Measurements from ENCODE around the gene SUMO2. TPM values are rescaled to one million over a fixed set of nuclear protein-coding genes. Genes with fewer than 3 reads are reported as not detected.
A peak's percentile ranks its signal among the peaks of the same experiment; 100 is the strongest.

Gene SUMO2
- total and polyA plus RNA-seq, 2 experiments from 2014 or later = 139 to 890 TPM

- Mint-ChIP-seq H3K4me3 (no peak overlapping the region), H3K9me3 (no peaks in the 10 kb centered on the region), H3K36me3 (ENCODE audit: low read depth) (peaks cover 19% of the 10 kb centered on the region; the same call in 2 of the 3 replicates), H3K27me3 (ENCODE audit: insufficient read depth, low read depth, poor library complexity) (peaks cover 7% of the 10 kb centered on the region), H3K4me1 (peaks cover 12% of the 10 kb centered on the region), H3K27ac (no peak overlapping the region)
- Histone ChIP-seq H3K27ac (ENCODE audit: low read depth) (0 out of 2 replicates have a peak overlapping the region, but pooled peaks have one; percentile 72), H2AFZ (no peak overlapping the region), H4K20me1 (replicated peaks; ENCODE audit: insufficient read depth) (peaks cover 7% of the 10 kb centered on the region; the same call in 1 of the 2 replicates), H3F3A (replicated peaks; ENCODE audit: low read depth) (peaks cover 29% of the 10 kb centered on the region), H3K9me2 (ENCODE audit: insufficient read depth) (no peaks in the 10 kb centered on the region), H3K4me3 (no peak overlapping the region), H3K36me3 (ENCODE audit: insufficient read depth) (no peaks in the 10 kb centered on the region; the same call in 1 of the 2 replicates), H3K79me2 (replicated peaks; ENCODE audit: insufficient read depth) (no peaks in the 10 kb centered on the region), H3K4me2 (no peak overlapping the region), H3K27me3 (ENCODE audit: insufficient read depth) (no peaks in the 10 kb centered on the region), H3K4me1 (ENCODE audit: insufficient read depth) (peaks cover 7% of the 10 kb centered on the region)
- ATAC-seq = no peak
- TF ChIP-seq NANOG (IDR thresholded peaks at IDR 0.05; ENCODE audit: borderline replicate concordance) (no peak), JUNB (IDR thresholded peaks at IDR 0.05; ENCODE audit: unreplicated experiment) (no peak), CREB1 (CRISPR knock-in tag; IDR thresholded peaks at IDR 0.05; ENCODE audit: low read depth) (no peak), EZH2 (IDR thresholded peaks at IDR 0.05; ENCODE audit: low read depth, unreplicated experiment) (no peak), EZH2phosphoT487 (IDR thresholded peaks at IDR 0.05; ENCODE audit: unreplicated experiment) (no peak), ZNF331 (CRISPR knock-in tag; IDR thresholded peaks at IDR 0.05; ENCODE audit: low read depth) (no peak), ZNF114 (CRISPR knock-in tag; IDR thresholded peaks at IDR 0.05) (no peak)
- TF ChIP-seq, protein P1, sequence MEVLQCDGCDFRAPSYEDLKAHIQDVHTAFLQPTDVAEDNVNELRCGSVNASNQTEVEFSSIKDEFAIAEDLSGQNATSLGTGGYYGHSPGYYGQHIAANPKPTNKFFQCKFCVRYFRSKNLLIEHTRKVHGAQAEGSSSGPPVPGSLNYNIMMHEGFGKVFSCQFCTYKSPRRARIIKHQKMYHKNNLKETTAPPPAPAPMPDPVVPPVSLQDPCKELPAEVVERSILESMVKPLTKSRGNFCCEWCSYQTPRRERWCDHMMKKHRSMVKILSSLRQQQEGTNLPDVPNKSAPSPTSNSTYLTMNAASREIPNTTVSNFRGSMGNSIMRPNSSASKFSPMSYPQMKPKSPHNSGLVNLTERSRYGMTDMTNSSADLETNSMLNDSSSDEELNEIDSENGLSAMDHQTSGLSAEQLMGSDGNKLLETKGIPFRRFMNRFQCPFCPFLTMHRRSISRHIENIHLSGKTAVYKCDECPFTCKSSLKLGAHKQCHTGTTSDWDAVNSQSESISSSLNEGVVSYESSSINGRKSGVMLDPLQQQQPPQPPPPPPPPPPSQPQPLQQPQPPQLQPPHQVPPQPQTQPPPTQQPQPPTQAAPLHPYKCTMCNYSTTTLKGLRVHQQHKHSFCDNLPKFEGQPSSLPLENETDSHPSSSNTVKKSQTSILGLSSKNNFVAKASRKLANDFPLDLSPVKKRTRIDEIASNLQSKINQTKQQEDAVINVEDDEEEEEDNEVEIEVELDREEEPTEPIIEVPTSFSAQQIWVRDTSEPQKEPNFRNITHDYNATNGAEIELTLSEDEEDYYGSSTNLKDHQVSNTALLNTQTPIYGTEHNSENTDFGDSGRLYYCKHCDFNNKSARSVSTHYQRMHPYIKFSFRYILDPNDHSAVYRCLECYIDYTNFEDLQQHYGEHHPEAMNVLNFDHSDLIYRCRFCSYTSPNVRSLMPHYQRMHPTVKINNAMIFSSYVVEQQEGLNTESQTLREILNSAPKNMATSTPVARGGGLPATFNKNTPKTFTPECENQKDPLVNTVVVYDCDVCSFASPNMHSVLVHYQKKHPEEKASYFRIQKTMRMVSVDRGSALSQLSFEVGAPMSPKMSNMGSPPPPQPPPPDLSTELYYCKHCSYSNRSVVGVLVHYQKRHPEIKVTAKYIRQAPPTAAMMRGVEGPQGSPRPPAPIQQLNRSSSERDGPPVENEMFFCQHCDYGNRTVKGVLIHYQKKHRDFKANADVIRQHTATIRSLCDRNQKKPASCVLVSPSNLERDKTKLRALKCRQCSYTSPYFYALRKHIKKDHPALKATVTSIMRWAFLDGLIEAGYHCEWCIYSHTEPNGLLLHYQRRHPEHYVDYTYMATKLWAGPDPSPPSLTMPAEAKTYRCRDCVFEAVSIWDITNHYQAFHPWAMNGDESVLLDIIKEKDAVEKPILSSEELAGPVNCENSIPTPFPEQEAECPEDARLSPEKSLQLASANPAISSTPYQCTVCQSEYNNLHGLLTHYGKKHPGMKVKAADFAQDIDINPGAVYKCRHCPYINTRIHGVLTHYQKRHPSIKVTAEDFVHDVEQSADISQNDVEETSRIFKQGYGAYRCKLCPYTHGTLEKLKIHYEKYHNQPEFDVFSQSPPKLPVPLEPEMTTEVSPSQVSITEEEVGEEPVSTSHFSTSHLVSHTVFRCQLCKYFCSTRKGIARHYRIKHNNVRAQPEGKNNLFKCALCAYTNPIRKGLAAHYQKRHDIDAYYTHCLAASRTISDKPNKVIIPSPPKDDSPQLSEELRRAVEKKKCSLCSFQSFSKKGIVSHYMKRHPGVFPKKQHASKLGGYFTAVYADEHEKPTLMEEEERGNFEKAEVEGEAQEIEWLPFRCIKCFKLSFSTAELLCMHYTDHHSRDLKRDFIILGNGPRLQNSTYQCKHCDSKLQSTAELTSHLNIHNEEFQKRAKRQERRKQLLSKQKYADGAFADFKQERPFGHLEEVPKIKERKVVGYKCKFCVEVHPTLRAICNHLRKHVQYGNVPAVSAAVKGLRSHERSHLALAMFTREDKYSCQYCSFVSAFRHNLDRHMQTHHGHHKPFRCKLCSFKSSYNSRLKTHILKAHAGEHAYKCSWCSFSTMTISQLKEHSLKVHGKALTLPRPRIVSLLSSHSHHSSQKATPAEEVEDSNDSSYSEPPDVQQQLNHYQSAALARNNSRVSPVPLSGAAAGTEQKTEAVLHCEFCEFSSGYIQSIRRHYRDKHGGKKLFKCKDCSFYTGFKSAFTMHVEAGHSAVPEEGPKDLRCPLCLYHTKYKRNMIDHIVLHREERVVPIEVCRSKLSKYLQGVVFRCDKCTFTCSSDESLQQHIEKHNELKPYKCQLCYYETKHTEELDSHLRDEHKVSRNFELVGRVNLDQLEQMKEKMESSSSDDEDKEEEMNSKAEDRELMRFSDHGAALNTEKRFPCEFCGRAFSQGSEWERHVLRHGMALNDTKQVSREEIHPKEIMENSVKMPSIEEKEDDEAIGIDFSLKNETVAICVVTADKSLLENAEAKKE (CRISPR knock-in tag; IDR thresholded peaks at IDR 0.05) = no peak
- TF ChIP-seq, protein P2, sequence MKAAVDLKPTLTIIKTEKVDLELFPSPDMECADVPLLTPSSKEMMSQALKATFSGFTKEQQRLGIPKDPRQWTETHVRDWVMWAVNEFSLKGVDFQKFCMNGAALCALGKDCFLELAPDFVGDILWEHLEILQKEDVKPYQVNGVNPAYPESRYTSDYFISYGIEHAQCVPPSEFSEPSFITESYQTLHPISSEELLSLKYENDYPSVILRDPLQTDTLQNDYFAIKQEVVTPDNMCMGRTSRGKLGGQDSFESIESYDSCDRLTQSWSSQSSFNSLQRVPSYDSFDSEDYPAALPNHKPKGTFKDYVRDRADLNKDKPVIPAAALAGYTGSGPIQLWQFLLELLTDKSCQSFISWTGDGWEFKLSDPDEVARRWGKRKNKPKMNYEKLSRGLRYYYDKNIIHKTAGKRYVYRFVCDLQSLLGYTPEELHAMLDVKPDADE (IDR thresholded peaks at IDR 0.05) = no peak
- TF ChIP-seq, protein P3, sequence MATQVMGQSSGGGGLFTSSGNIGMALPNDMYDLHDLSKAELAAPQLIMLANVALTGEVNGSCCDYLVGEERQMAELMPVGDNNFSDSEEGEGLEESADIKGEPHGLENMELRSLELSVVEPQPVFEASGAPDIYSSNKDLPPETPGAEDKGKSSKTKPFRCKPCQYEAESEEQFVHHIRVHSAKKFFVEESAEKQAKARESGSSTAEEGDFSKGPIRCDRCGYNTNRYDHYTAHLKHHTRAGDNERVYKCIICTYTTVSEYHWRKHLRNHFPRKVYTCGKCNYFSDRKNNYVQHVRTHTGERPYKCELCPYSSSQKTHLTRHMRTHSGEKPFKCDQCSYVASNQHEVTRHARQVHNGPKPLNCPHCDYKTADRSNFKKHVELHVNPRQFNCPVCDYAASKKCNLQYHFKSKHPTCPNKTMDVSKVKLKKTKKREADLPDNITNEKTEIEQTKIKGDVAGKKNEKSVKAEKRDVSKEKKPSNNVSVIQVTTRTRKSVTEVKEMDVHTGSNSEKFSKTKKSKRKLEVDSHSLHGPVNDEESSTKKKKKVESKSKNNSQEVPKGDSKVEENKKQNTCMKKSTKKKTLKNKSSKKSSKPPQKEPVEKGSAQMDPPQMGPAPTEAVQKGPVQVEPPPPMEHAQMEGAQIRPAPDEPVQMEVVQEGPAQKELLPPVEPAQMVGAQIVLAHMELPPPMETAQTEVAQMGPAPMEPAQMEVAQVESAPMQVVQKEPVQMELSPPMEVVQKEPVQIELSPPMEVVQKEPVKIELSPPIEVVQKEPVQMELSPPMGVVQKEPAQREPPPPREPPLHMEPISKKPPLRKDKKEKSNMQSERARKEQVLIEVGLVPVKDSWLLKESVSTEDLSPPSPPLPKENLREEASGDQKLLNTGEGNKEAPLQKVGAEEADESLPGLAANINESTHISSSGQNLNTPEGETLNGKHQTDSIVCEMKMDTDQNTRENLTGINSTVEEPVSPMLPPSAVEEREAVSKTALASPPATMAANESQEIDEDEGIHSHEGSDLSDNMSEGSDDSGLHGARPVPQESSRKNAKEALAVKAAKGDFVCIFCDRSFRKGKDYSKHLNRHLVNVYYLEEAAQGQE (IDR thresholded peaks at IDR 0.05; ENCODE audit: unreplicated experiment) = no peak
- no peak for DNase-seq (ENCODE audit: low spot score)
Observed at GRCh38 chr17:75160211-75160610, 22.5 kb downstream of the SUMO2 start.

Data from GM23338 (cell line).